ENCODE measurements around the gene TGFBRAP1. TPM values are rescaled to one million over a fixed set of nuclear protein-coding genes. Genes with fewer than 3 reads are reported as not detected.

TGFBRAP1 gene
- total and polyA plus RNA-seq, 9 of the 15 experiments (the other 6 are each of a cell fraction or from before 2014, with no cell fraction given): 3.7 to 18.0 (median 11.0) TPM

DNA sequence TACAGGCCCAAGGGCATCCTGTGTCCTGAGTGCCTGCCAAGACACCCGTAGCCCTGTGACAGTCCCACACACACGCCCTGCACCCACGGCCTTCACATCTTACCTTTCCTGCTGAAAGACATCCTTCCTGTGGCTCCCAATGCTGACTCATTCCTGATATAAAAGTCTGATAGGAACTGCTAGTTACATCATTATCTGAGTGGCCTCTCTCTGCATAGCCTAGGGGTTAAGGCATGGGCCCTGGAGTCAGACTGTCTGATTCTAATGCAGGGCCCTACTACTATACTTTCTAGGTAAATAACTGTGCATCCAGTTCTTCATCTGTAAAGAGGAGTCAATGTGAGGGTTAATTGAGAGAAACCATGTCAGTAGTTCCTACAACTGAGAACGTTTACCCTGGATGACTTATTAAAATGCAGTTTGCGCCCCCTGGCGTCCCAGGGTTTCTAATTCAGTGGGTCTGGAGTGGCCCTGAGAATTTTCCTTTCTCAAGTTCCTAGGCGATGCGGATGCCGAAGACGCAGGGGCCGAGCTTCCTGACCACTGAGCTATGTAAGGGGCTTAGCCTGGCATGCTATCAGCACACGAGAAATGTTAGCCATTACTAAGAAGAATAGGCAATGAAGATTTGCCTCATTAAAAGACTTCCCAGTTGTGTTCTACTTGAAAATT, 94.0 kb downstream of the TGFBRAP1 start (continued):
- no peak for TF ChIP-seq ZNF639 (CRISPR knock-in tag; conservative IDR thresholded peaks at IDR 0.05 in 1 of 2, IDR thresholded peaks at IDR 0.05 in 1 of 2)
- TF ChIP-seq WHSC1 (IDR thresholded peaks at IDR 0.05; ENCODE audit: low read length): no peak
- no peak for TF ChIP-seq KDM4B (IDR thresholded peaks at IDR 0.05; ENCODE audit: borderline replicate concordance in 2 of 2, low read depth in 1 of 2)
- TF ChIP-seq ZNF695 (CRISPR knock-in tag; IDR thresholded peaks at IDR 0.05): no peak
- no peak for TF ChIP-seq RHOXF2B (CRISPR knock-in tag; conservative IDR thresholded peaks at IDR 0.05)
- TF ChIP-seq ZNF280A (IDR thresholded peaks at IDR 0.05; ENCODE audit: low read depth, partially characterized antibody): no peak
- TF ChIP-seq XRCC3 (IDR thresholded peaks at IDR 0.05): no peak
- no peak for TF ChIP-seq HMG20A (CRISPR knock-in tag; conservative IDR thresholded peaks at IDR 0.05)
- TF ChIP-seq USF1 (CRISPR knock-in tag; IDR thresholded peaks at IDR 0.05): no peak
- TF ChIP-seq KAT2B (IDR thresholded peaks at IDR 0.05; ENCODE audit: low read depth, low read length): no peak
- TF ChIP-seq, protein P1, sequence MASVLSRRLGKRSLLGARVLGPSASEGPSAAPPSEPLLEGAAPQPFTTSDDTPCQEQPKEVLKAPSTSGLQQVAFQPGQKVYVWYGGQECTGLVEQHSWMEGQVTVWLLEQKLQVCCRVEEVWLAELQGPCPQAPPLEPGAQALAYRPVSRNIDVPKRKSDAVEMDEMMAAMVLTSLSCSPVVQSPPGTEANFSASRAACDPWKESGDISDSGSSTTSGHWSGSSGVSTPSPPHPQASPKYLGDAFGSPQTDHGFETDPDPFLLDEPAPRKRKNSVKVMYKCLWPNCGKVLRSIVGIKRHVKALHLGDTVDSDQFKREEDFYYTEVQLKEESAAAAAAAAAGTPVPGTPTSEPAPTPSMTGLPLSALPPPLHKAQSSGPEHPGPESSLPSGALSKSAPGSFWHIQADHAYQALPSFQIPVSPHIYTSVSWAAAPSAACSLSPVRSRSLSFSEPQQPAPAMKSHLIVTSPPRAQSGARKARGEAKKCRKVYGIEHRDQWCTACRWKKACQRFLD (CRISPR knock-in tag; IDR thresholded peaks at IDR 0.05): no peak
- TF ChIP-seq, protein P2, sequence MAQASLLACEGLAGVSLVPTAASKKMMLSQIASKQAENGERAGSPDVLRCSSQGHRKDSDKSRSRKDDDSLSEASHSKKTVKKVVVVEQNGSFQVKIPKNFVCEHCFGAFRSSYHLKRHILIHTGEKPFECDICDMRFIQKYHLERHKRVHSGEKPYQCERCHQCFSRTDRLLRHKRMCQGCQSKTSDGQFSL (CRISPR knock-in tag; IDR thresholded peaks at IDR 0.05): no peak
- TF ChIP-seq, protein P2 (tag; IDR thresholded peaks at IDR 0.05): no peak
- no peak for TF ChIP-seq HMG20B (CRISPR knock-in tag; IDR thresholded peaks at IDR 0.05)
- peak; percentile 77 for TF ChIP-seq SMC3 (conservative IDR thresholded peaks at IDR 0.05; ENCODE audit: insufficient read depth, low read depth, low read length)
- TF ChIP-seq SOX6 (IDR thresholded peaks at IDR 0.05): peak; percentile 36; the same call in 1 of the 2 replicates
- no peak for TF ChIP-seq SRSF1 (IDR thresholded peaks at IDR 0.05; ENCODE audit: low read depth, low read length)
- TF ChIP-seq, protein P3, sequence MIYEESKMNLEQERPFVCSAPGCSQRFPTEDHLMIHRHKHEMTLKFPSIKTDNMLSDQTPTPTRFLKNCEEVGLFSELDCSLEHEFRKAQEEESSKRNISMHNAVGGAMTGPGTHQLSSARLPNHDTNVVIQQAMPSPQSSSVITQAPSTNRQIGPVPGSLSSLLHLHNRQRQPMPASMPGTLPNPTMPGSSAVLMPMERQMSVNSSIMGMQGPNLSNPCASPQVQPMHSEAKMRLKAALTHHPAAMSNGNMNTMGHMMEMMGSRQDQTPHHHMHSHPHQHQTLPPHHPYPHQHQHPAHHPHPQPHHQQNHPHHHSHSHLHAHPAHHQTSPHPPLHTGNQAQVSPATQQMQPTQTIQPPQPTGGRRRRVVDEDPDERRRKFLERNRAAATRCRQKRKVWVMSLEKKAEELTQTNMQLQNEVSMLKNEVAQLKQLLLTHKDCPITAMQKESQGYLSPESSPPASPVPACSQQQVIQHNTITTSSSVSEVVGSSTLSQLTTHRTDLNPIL (CRISPR knock-in tag; IDR thresholded peaks at IDR 0.05): no peak
- no peak for TF ChIP-seq BRD9 (IDR thresholded peaks at IDR 0.05; ENCODE audit: low read depth, partially characterized antibody)
